RWPE2 (cell line): ENCODE results near the gene AGMO.
A peak's percentile ranks its signal among the peaks of the same experiment; 100 is the strongest.

Experiments used
- ATAC-seq: fragments of 200-7000 bp; cut with Tn5 transposase; 3 replicates; pipeline ENCODE4 v1.9.1; 2021; ENCODE audit warnings: low read depth
- DNase-seq: peaks from one replicate; pipeline ENCODE4 v3.0.0-alpha.2; 2020; ENCODE audit warnings: low spot score
- H3K27ac ChIP-seq: fragments of 450-650 bp; 2 replicates; pipeline ENCODE4 v1.5.1; 2017; ENCODE audit warnings: mild to moderate bottlenecking; ENCODE audit not compliant: poor library complexity, severe bottlenecking
- H3K27me3 ChIP-seq: fragments of 250-450 bp; sonication (Bioruptor Pico); 2 replicates; pipeline ENCODE4 v1.5.1; 2021; ENCODE audit warnings: mild to moderate bottlenecking, moderate library complexity; ENCODE audit not compliant: insufficient read depth, poor library complexity, severe bottlenecking
- H3K36me3 ChIP-seq: fragments of 250-450 bp; sonication (Bioruptor Pico); 2 replicates; pipeline ENCODE4 v1.5.1; 2020; ENCODE audit warnings: low read depth, mild to moderate bottlenecking, moderate library complexity
- H3K4me1 ChIP-seq: fragments of 250-450 bp; sonication (Bioruptor Pico); 2 replicates; pipeline ENCODE4 v1.5.1; 2021; ENCODE audit warnings: mild to moderate bottlenecking, moderate library complexity; ENCODE audit not compliant: insufficient read depth, poor library complexity, severe bottlenecking
- H3K4me3 ChIP-seq: fragments of 250-450 bp; sonication (Bioruptor Pico); 2 replicates; pipeline ENCODE4 v1.5.1; 2021; ENCODE audit warnings: mild to moderate bottlenecking, moderate library complexity; ENCODE audit not compliant: severe bottlenecking
- H3K9me3 ChIP-seq: fragments of 250-450 bp; sonication (Bioruptor Pico); 2 replicates; pipeline ENCODE4 v1.5.1; 2021; ENCODE audit warnings: mild to moderate bottlenecking, moderate library complexity; ENCODE audit not compliant: severe bottlenecking
- TF ChIP-seq, protein P1 (sequence below): fragments of 450-650 bp; IDR thresholded peaks from one replicate; pipeline ENCODE4 v1.5.1; 2017; ENCODE audit warnings: mild to moderate bottlenecking, moderate library complexity; ENCODE audit not compliant: poor library complexity, severe bottlenecking

Gene AGMO

GRCh38 chr7:15326044-15326644 is 235.7 kb downstream of the AGMO start:
- ATAC-seq (0 out of 3 replicates have a peak, but pooled peaks have one; percentile 31), DNase-seq (no peak)
- H3K4me3 ChIP-seq, result no peak overlapping the region
- TF ChIP-seq, protein P1, sequence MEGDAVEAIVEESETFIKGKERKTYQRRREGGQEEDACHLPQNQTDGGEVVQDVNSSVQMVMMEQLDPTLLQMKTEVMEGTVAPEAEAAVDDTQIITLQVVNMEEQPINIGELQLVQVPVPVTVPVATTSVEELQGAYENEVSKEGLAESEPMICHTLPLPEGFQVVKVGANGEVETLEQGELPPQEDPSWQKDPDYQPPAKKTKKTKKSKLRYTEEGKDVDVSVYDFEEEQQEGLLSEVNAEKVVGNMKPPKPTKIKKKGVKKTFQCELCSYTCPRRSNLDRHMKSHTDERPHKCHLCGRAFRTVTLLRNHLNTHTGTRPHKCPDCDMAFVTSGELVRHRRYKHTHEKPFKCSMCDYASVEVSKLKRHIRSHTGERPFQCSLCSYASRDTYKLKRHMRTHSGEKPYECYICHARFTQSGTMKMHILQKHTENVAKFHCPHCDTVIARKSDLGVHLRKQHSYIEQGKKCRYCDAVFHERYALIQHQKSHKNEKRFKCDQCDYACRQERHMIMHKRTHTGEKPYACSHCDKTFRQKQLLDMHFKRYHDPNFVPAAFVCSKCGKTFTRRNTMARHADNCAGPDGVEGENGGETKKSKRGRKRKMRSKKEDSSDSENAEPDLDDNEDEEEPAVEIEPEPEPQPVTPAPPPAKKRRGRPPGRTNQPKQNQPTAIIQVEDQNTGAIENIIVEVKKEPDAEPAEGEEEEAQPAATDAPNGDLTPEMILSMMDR, result peak; percentile 83
- no peaks in the 10 kb centered on the region for H3K27me3 ChIP-seq
- no peaks in the 10 kb centered on the region for H3K4me1 ChIP-seq
- H3K27ac ChIP-seq, result no peak overlapping the region
- no peaks in the 10 kb centered on the region for H3K9me3 ChIP-seq
- H3K36me3 ChIP-seq, result no peaks in the 10 kb centered on the region

DNA sequence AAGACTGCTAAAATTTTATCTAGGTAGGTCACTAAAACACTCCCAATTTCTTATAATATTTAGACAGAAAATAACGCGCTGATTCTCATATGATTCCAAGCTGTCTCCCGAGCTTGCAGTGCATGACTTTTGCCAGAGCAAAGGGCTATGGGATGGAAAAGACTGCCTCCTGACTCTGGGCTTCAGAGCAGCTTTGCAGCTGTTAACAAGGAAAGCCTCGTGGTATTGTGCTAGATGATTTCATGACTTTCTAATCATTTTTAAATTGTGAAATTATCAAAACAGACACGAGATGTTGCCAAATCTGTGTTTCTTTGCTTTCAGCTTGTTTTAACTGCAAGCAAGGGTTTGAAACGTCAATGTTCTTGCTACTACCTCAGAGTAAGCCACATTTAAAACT is 238.3 kb downstream of the AGMO start:
- Histone ChIP-seq H3K4me1 (no peaks in the 10 kb centered on the region), H3K27me3 (no peaks in the 10 kb centered on the region), H3K27ac (no peak overlapping the region), H3K36me3 (no peaks in the 10 kb centered on the region), H3K9me3 (no peaks in the 10 kb centered on the region), H3K4me3 (no peak overlapping the region)
- DNase-seq (no peak), ATAC-seq (no peak)
- TF ChIP-seq, protein P1, result no peak

DNA sequence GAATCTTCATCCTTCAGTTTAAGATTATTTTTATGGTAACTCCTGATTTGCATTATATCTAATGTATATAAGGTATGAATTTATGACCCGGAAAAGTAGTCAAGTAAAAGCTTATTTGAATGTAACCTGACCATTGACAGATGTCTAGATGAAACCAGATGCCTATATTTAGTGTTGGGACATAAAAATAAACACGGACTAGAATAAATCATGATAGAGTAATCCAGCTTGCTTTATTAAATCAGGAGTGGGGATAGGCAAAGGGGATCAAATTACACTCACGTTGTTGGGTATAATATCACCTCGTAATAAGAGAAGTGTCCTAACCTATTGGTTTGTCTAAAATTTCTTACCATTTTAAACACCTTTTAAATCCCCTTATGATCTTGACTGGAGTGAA is 244.6 kb downstream of the AGMO start:
- no peak for DNase-seq
- Histone ChIP-seq H3K4me3 (no peak overlapping the region), H3K9me3 (no peaks in the 10 kb centered on the region), H3K36me3 (no peaks in the 10 kb centered on the region), H3K27me3 (no peaks in the 10 kb centered on the region), H3K27ac (no peak overlapping the region), H3K4me1 (no peaks in the 10 kb centered on the region)
- TF ChIP-seq, protein P1, result no peak
- ATAC-seq, result no peak

DNA sequence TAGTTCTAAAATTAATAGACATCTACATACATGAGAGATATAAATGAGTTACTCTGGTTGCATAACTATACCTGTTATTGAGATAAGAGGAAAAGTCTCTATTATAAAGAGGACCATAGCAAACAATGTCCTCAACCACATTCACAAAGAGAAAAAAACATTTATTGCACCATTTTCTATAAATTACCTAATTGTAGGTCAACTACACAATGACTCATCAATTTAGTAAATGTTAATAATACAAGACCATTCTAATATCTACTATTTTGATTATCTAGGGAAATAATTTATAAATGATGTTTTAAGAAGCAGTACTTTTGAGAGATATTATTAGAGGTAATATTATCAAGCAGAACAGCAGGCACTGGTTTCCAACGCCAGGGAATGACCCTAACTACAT is 246.1 kb downstream of the AGMO start:
- Histone ChIP-seq H3K4me3 (no peak overlapping the region), H3K27me3 (no peaks in the 10 kb centered on the region), H3K9me3 (no peaks in the 10 kb centered on the region), H3K36me3 (no peaks in the 10 kb centered on the region), H3K27ac (no peak overlapping the region), H3K4me1 (no peaks in the 10 kb centered on the region)
- TF ChIP-seq, protein P1, result no peak
- ATAC-seq (no peak), DNase-seq (no peak)

GRCh38 chr7:15314922-15315321 is 246.9 kb downstream of the AGMO start:
- ATAC-seq (no peak), DNase-seq (no peak)
- Histone ChIP-seq H3K27ac (no peak overlapping the region), H3K4me3 (no peak overlapping the region), H3K27me3 (no peaks in the 10 kb centered on the region), H3K36me3 (no peaks in the 10 kb centered on the region), H3K4me1 (no peaks in the 10 kb centered on the region), H3K9me3 (no peaks in the 10 kb centered on the region)
- TF ChIP-seq, protein P1, result no peak
